HG02852 (cell line): ENCODE measurements around the gene SYPL1.
A peak's percentile ranks its signal among the peaks of the same experiment; 100 is the strongest.

Source experiments
- ATAC-seq: cut with Tn5 transposase; IDR thresholded peaks from one replicate; pipeline ENCODE4 v1.9.1; 2021; ENCODE audit warnings: mild to moderate bottlenecking, moderate library complexity; ENCODE audit not compliant: unreplicated experiment

The SYPL1 gene

GRCh38 chr7:106068986-106069385 lies 43.1 kb downstream of the SYPL1 start:
- ATAC-seq: no peak

- ATAC-seq: no peak
These were observed 43.6 kb downstream of the SYPL1 start for GRCh38 chr7:106068538-106068961.

- no peak for ATAC-seq
These were observed 44.4 kb downstream of the SYPL1 start for GRCh38 chr7:106067678-106068077.

GRCh38 chr7:106065575-106066500 lies 46.3 kb downstream of the SYPL1 start:
- no peak for ATAC-seq

GRCh38 chr7:106064771-106065574 lies 47.1 kb downstream of the SYPL1 start:
- no peak for ATAC-seq

GRCh38 chr7:106064316-106064715 lies 47.8 kb downstream of the SYPL1 start:
- no peak for ATAC-seq

GRCh38 chr7:106063692-106064091 lies 48.4 kb downstream of the SYPL1 start:
- no peak for ATAC-seq

- ATAC-seq: no peak
These were observed 49.1 kb downstream of the SYPL1 start for GRCh38 chr7:106063024-106063423.

GRCh38 chr7:106062521-106062931 lies 49.6 kb downstream of the SYPL1 start:
- no peak for ATAC-seq

- ATAC-seq: no peak
These were observed 50.1 kb downstream of the SYPL1 start for GRCh38 chr7:106062006-106062405.

- peak; percentile 35 for ATAC-seq
These were observed 50.7 kb downstream of the SYPL1 start for GRCh38 chr7:106061301-106061979.

- no peak for ATAC-seq
These were observed 51.7 kb downstream of the SYPL1 start for GRCh38 chr7:106060394-106060920.

GRCh38 chr7:106059556-106059955 lies 52.6 kb downstream of the SYPL1 start:
- ATAC-seq: no peak

- ATAC-seq: no peak
These were observed 53.2 kb downstream of the SYPL1 start for GRCh38 chr7:106058928-106059324.

- peak; percentile 60 for ATAC-seq
These were observed 53.9 kb downstream of the SYPL1 start for GRCh38 chr7:106057962-106058927.

- no peak for ATAC-seq
These were observed 54.7 kb downstream of the SYPL1 start for GRCh38 chr7:106057204-106057961.

- peak; percentile 39 for ATAC-seq
These were observed 55.5 kb downstream of the SYPL1 start for GRCh38 chr7:106056513-106057203.

- ATAC-seq: no peak
These were observed 57.1 kb downstream of the SYPL1 start for GRCh38 chr7:106054971-106055532.
